Measurements from ENCODE around the gene CERCAM.
"Not testable (repeated sequence)": the region's sequence is repeated elsewhere in the genome, so short reads cannot be mapped to it uniquely, and the experiment has no call there.

The CERCAM gene

GRCh38 chr9:128428644-128429512 lies 8.2 kb downstream of the CERCAM start:
- Histone ChIP-seq H3K36me3 (ENCODE audit: control insufficient read depth, insufficient read depth, low read length) (no peaks in the 10 kb centered on the region), H3K4me3 (ENCODE audit: low read length) (no peak overlapping the region), H3K9ac (ENCODE audit: low read length) (no peak overlapping the region), H3K27me3 (ENCODE audit: control insufficient read depth, insufficient read depth, low read length) (no peaks in the 10 kb centered on the region), H3K4me1 (ENCODE audit: control insufficient read depth, insufficient read depth, low read length) (no peaks in the 10 kb centered on the region), H3K9me3 (ENCODE audit: control insufficient read depth, low read length) (no peaks in the 10 kb centered on the region)

- Histone ChIP-seq H3K27me3 (ENCODE audit: control insufficient read depth, insufficient read depth, low read length) (no peaks in the 10 kb centered on the region), H3K36me3 (ENCODE audit: control insufficient read depth, insufficient read depth, low read length) (no peaks in the 10 kb centered on the region), H3K4me1 (ENCODE audit: control insufficient read depth, insufficient read depth, low read length) (no peaks in the 10 kb centered on the region), H3K9ac (ENCODE audit: low read length) (no peak overlapping the region), H3K4me3 (ENCODE audit: low read length) (no peak overlapping the region), H3K9me3 (ENCODE audit: control insufficient read depth, low read length) (no peaks in the 10 kb centered on the region)
Observed at GRCh38 chr9:128429513-128430086, 8.9 kb downstream of the CERCAM start.

- H3K36me3 ChIP-seq (ENCODE audit: control insufficient read depth, insufficient read depth, low read length) = no peaks in the 10 kb centered on the region
- H3K27me3 ChIP-seq (ENCODE audit: control insufficient read depth, insufficient read depth, low read length) = no peaks in the 10 kb centered on the region
- H3K9ac ChIP-seq (ENCODE audit: low read length) = no peak overlapping the region
- no peaks in the 10 kb centered on the region for H3K4me1 ChIP-seq (ENCODE audit: control insufficient read depth, insufficient read depth, low read length)
- H3K4me3 ChIP-seq (ENCODE audit: low read length) = no peak overlapping the region
- no peaks in the 10 kb centered on the region for H3K9me3 ChIP-seq (ENCODE audit: control insufficient read depth, low read length)
Observed at GRCh38 chr9:128431207-128431606, 10.6 kb downstream of the CERCAM start.

- Histone ChIP-seq H3K36me3 (ENCODE audit: control insufficient read depth, insufficient read depth, low read length) (no peaks in the 10 kb centered on the region), H3K9ac (ENCODE audit: low read length) (no peak overlapping the region), H3K4me1 (ENCODE audit: control insufficient read depth, insufficient read depth, low read length) (no peaks in the 10 kb centered on the region), H3K27me3 (ENCODE audit: control insufficient read depth, insufficient read depth, low read length) (no peaks in the 10 kb centered on the region), H3K4me3 (ENCODE audit: low read length) (no peak overlapping the region), H3K9me3 (ENCODE audit: control insufficient read depth, low read length) (no peaks in the 10 kb centered on the region)
Observed at GRCh38 chr9:128434340-128434739, 13.7 kb downstream of the CERCAM start.

- Histone ChIP-seq H3K36me3 (ENCODE audit: control insufficient read depth, insufficient read depth, low read length) (no peaks in the 10 kb centered on the region), H3K9ac (ENCODE audit: low read length) (no peak overlapping the region), H3K9me3 (ENCODE audit: control insufficient read depth, low read length) (no peaks in the 10 kb centered on the region), H3K4me1 (ENCODE audit: control insufficient read depth, insufficient read depth, low read length) (no peaks in the 10 kb centered on the region), H3K4me3 (ENCODE audit: low read length) (no peak overlapping the region), H3K27me3 (ENCODE audit: control insufficient read depth, insufficient read depth, low read length) (no peaks in the 10 kb centered on the region)
Observed at GRCh38 chr9:128435611-128436010, 15.0 kb downstream of the CERCAM start.

GRCh38 chr9:128438343-128439109 lies 17.9 kb downstream of the CERCAM start:
- Histone ChIP-seq H3K36me3 (ENCODE audit: control insufficient read depth, insufficient read depth, low read length) (no peaks in the 10 kb centered on the region), H3K9ac (ENCODE audit: low read length) (no peak overlapping the region), H3K4me1 (ENCODE audit: control insufficient read depth, insufficient read depth, low read length) (no peaks in the 10 kb centered on the region), H3K9me3 (ENCODE audit: control insufficient read depth, low read length) (no peaks in the 10 kb centered on the region), H3K4me3 (ENCODE audit: low read length) (no peak overlapping the region), H3K27me3 (ENCODE audit: control insufficient read depth, insufficient read depth, low read length) (no peaks in the 10 kb centered on the region)

- no peak overlapping the region for H3K9ac ChIP-seq (ENCODE audit: low read length)
- H3K4me3 ChIP-seq (ENCODE audit: low read length) = no peak overlapping the region
- no peaks in the 10 kb centered on the region for H3K9me3 ChIP-seq (ENCODE audit: control insufficient read depth, low read length)
- no peaks in the 10 kb centered on the region for H3K4me1 ChIP-seq (ENCODE audit: control insufficient read depth, insufficient read depth, low read length)
- H3K36me3 ChIP-seq (ENCODE audit: control insufficient read depth, insufficient read depth, low read length) = no peaks in the 10 kb centered on the region
- H3K27me3 ChIP-seq (ENCODE audit: control insufficient read depth, insufficient read depth, low read length) = no peaks in the 10 kb centered on the region
Observed at GRCh38 chr9:128439273-128439672, 18.6 kb downstream of the CERCAM start.

- H3K4me1 ChIP-seq (ENCODE audit: control insufficient read depth, insufficient read depth, low read length) = no peaks in the 10 kb centered on the region
- H3K27me3 ChIP-seq (ENCODE audit: control insufficient read depth, insufficient read depth, low read length) = no peaks in the 10 kb centered on the region
- H3K36me3 ChIP-seq (ENCODE audit: control insufficient read depth, insufficient read depth, low read length) = no peaks in the 10 kb centered on the region
- no peaks in the 10 kb centered on the region for H3K9me3 ChIP-seq (ENCODE audit: control insufficient read depth, low read length)
- no peak overlapping the region for H3K4me3 ChIP-seq (ENCODE audit: low read length)
- H3K9ac ChIP-seq (ENCODE audit: low read length) = no peak overlapping the region
Observed at GRCh38 chr9:128442150-128442549, 21.5 kb downstream of the CERCAM start.

GRCh38 chr9:128446505-128446904 lies 25.8 kb downstream of the CERCAM start:
- not testable (repeated sequence) for H3K4me3 ChIP-seq (ENCODE audit: low read length); H3K4me1 ChIP-seq (ENCODE audit: control insufficient read depth, insufficient read depth, low read length); H3K9ac ChIP-seq (ENCODE audit: low read length); H3K9me3 ChIP-seq (ENCODE audit: control insufficient read depth, low read length); H3K27me3 ChIP-seq (ENCODE audit: control insufficient read depth, insufficient read depth, low read length); H3K36me3 ChIP-seq (ENCODE audit: control insufficient read depth, insufficient read depth, low read length)

GRCh38 chr9:128448746-128449145 lies 28.1 kb downstream of the CERCAM start:
- no peaks in the 10 kb centered on the region for H3K9me3 ChIP-seq (ENCODE audit: control insufficient read depth, low read length)
- no peak overlapping the region for H3K4me3 ChIP-seq (ENCODE audit: low read length)
- no peak overlapping the region for H3K9ac ChIP-seq (ENCODE audit: low read length)
- H3K27me3 ChIP-seq (ENCODE audit: control insufficient read depth, insufficient read depth, low read length) = no peaks in the 10 kb centered on the region
- H3K4me1 ChIP-seq (ENCODE audit: control insufficient read depth, insufficient read depth, low read length) = no peaks in the 10 kb centered on the region
- H3K36me3 ChIP-seq (ENCODE audit: control insufficient read depth, insufficient read depth, low read length) = no peaks in the 10 kb centered on the region

GRCh38 chr9:128454991-128455390 lies 34.3 kb downstream of the CERCAM start:
- Histone ChIP-seq H3K9me3 (ENCODE audit: control insufficient read depth, low read length) (no peaks in the 10 kb centered on the region), H3K9ac (ENCODE audit: low read length) (no peak overlapping the region), H3K36me3 (ENCODE audit: control insufficient read depth, insufficient read depth, low read length) (no peaks in the 10 kb centered on the region), H3K27me3 (ENCODE audit: control insufficient read depth, insufficient read depth, low read length) (no peaks in the 10 kb centered on the region), H3K4me1 (ENCODE audit: control insufficient read depth, insufficient read depth, low read length) (peaks cover 4% of the 10 kb centered on the region), H3K4me3 (ENCODE audit: low read length) (no peak overlapping the region)

All from mucosa of stomach (tissue), 1 donor.